CD4-positive, alpha-beta T cell treated with Interleukin-17A for 1 hour (primary cell): ENCODE results near the gene SLIT3.
"Not testable (repeated sequence)": the region's sequence is repeated elsewhere in the genome, so short reads cannot be mapped to it uniquely, and the experiment has no call there.

Experiments used
- DNase-seq: peaks from one replicate; pipeline ENCODE4 v3.0.0-alpha.2; 2020

Gene SLIT3

GRCh38 chr5:169132302-169132660 is 168.7 kb downstream of the SLIT3 start:
- no peak for DNase-seq

GRCh38 chr5:169131616-169132301 is 169.2 kb downstream of the SLIT3 start:
- no peak for DNase-seq

GRCh38 chr5:169128679-169129078 is 172.3 kb downstream of the SLIT3 start:
- DNase-seq, result no peak

GRCh38 chr5:169127431-169127830 is 173.5 kb downstream of the SLIT3 start:
- DNase-seq, result no peak

- no peak for DNase-seq
These were observed 174.4 kb downstream of the SLIT3 start for GRCh38 chr5:169126481-169127021.

GRCh38 chr5:169125571-169125970 is 175.4 kb downstream of the SLIT3 start:
- DNase-seq, result no peak

- DNase-seq, result no peak
These were observed 178.0 kb downstream of the SLIT3 start for GRCh38 chr5:169122951-169123350.

GRCh38 chr5:169121630-169122420 is 179.1 kb downstream of the SLIT3 start:
- DNase-seq, result no peak

GRCh38 chr5:169119288-169120048 is 181.5 kb downstream of the SLIT3 start:
- DNase-seq, result no peak

- DNase-seq, result no peak
These were observed 183.9 kb downstream of the SLIT3 start for GRCh38 chr5:169116961-169117461.

- no peak for DNase-seq
These were observed 185.3 kb downstream of the SLIT3 start for GRCh38 chr5:169115461-169116124.

GRCh38 chr5:169114466-169115065 is 186.4 kb downstream of the SLIT3 start:
- no peak for DNase-seq

GRCh38 chr5:169112016-169112415 is 188.9 kb downstream of the SLIT3 start:
- no peak for DNase-seq

- no peak for DNase-seq
These were observed 193.8 kb downstream of the SLIT3 start for GRCh38 chr5:169106911-169107706.

- not testable (repeated sequence) for DNase-seq
These were observed 195.4 kb downstream of the SLIT3 start for GRCh38 chr5:169105582-169105981.

- no peak for DNase-seq
These were observed 195.9 kb downstream of the SLIT3 start for GRCh38 chr5:169104937-169105494.

- DNase-seq, result no peak
These were observed 197.3 kb downstream of the SLIT3 start for GRCh38 chr5:169103586-169104181.

- no peak for DNase-seq
These were observed 199.0 kb downstream of the SLIT3 start for GRCh38 chr5:169101966-169102365.

- DNase-seq, result no peak
These were observed 200.2 kb downstream of the SLIT3 start for GRCh38 chr5:169100735-169101075.
